GM12878 (cell line): Measurements from ENCODE around the gene DUSP22. TPM values are rescaled to one million over a fixed set of nuclear protein-coding genes. Genes with fewer than 3 reads are reported as not detected.

ENCODE experiments used
- ATAC-seq: fragments of 200-7000 bp; cut with Tn5 transposase; 3 replicates; pipeline ENCODE4 v1.9.1; 2020; ENCODE audit warnings: mild to moderate bottlenecking, moderate library complexity
- BruUV-seq: library from RNA; stranded (reverse); fragments of 400-500 nt; replicated peaks from 2 replicates; lab custom pipeline; 2021; lab: Mats Ljungman, UMichigan
- CTCF ChIA-PET: fragments of 300-600 bp; sonication (Branson Sonifier 250); formaldehyde crosslinking; extraction: SDS; loops from one replicate; lab custom pipeline; 2021; ENCODE audit warnings: inconsistent platforms; lab: Yijun Ruan, JAX
- POLR2A ChIA-PET: fragments of 350-600 bp; formaldehyde crosslinking; extraction: SDS; loops from one replicate; lab custom pipeline; 2021; ENCODE audit warnings: inconsistent platforms; lab: Charles Lee
- RAD21 ChIA-PET: fragments of 300-600 bp; sonication (Branson Sonifier 250); formaldehyde crosslinking; loops from one replicate; lab custom pipeline; 2023; ENCODE audit warnings: antibody characterized with exemption; ENCODE audit not compliant: unreplicated experiment; lab: Charles Lee
- SMC1A ChIA-PET: fragments of 300-600 bp; sonication (Branson Sonifier 250); formaldehyde crosslinking; loops from one replicate; lab custom pipeline; 2023; ENCODE audit not compliant: unreplicated experiment, uncharacterized antibody; lab: Charles Lee
- DNase-seq: peaks from one replicate; pipeline ENCODE4 v3.0.0-alpha.2; 2011; ENCODE audit warnings: low read depth, low spot score
- FAIRE-seq: peaks from 3 replicates; lab custom pipeline; 2011; peaks lifted over from hg19 to GRCh38; lab: Jason Lieb, UNC
- H2AFZ ChIP-seq: 2 replicates; pipeline ENCODE4 v1.6.0; 2011; ENCODE audit warnings: low read depth, low read length, control low read depth; ENCODE audit not compliant: control insufficient read depth
- H3K27ac ChIP-seq: 2 replicates; pipeline ENCODE4 v1.5.1; 2011; ENCODE audit warnings: control low read depth; ENCODE audit not compliant: control insufficient read depth, insufficient read depth
- H3K27me3 ChIP-seq, 2 experiments: replicated peaks in 1 of 2; 2 replicates each; pipeline versions ENCODE4 v1.6.0 to v1.6.1; 2011; ENCODE audit warnings: low read length in 1 of 2; ENCODE audit not compliant: control insufficient read depth in 2 of 2, insufficient read depth in 2 of 2
- H3K36me3 ChIP-seq, 2 experiments: 2 replicates each; pipeline ENCODE4 v1.5.1; 2011; ENCODE audit warnings: low read length in 1 of 2; ENCODE audit not compliant: control insufficient read depth in 2 of 2, insufficient read depth in 2 of 2
- H3K4me1 ChIP-seq: 2 replicates; pipeline ENCODE4 v1.6.1; 2011; ENCODE audit warnings: mild to moderate bottlenecking, low read length, moderate library complexity, mixed read lengths; ENCODE audit not compliant: control insufficient read depth, insufficient read depth
- H3K4me2 ChIP-seq: 2 replicates; pipeline ENCODE4 v1.6.0; 2011; ENCODE audit warnings: control low read depth; ENCODE audit not compliant: control insufficient read depth, insufficient read depth
- H3K4me3 ChIP-seq: fragments of 200-600 bp; sonication (generic); 2 replicates; pipeline ENCODE4 v1.5.1; 2016
- H3K79me2 ChIP-seq: 2 replicates; pipeline ENCODE4 v1.6.0; 2011; ENCODE audit warnings: low read length; ENCODE audit not compliant: control insufficient read depth, insufficient read depth
- H3K9ac ChIP-seq: 2 replicates; pipeline ENCODE4 v1.8.0; 2011; ENCODE audit warnings: low read length, control low read depth, mixed read lengths; ENCODE audit not compliant: control insufficient read depth, insufficient read depth
- H3K9me3 ChIP-seq: replicated peaks from 3 replicates; pipeline ENCODE4 v1.5.1; 2011; ENCODE audit warnings: mild to moderate bottlenecking, low read length; ENCODE audit not compliant: control insufficient read depth, insufficient read depth
- H4K20me1 ChIP-seq: 2 replicates; pipeline ENCODE4 v1.6.0; 2011; ENCODE audit not compliant: control insufficient read depth, insufficient read depth
- ATF3 ChIP-seq: IDR thresholded peaks from 2 replicates; pipeline ENCODE4 v1.6.1; 2011; ENCODE audit warnings: low read depth, mild to moderate bottlenecking, low read length, moderate library complexity, borderline replicate concordance; ENCODE audit errors: extremely low read depth
- ATF7 ChIP-seq: fragments of 450-650 bp; IDR thresholded peaks from 2 replicates; pipeline ENCODE4 v1.6.1; 2016; ENCODE audit warnings: low read depth, mild to moderate bottlenecking
- BCL3 ChIP-seq: IDR thresholded peaks from 2 replicates; pipeline ENCODE4 v1.6.1; 2011; ENCODE audit warnings: borderline replicate concordance, low read depth, mild to moderate bottlenecking, moderate library complexity, low read length; ENCODE audit not compliant: insufficient read depth, poor library complexity, severe bottlenecking
- E2F4 ChIP-seq: IDR thresholded peaks from 2 replicates; pipeline ENCODE4 v1.6.1; 2012; ENCODE audit warnings: low read depth, low read length, improper control_type of control experiment
- MEF2A ChIP-seq: IDR thresholded peaks from 2 replicates; pipeline ENCODE4 v1.6.1; 2011; ENCODE audit warnings: low read depth, mild to moderate bottlenecking, low read length, moderate library complexity; ENCODE audit not compliant: insufficient read depth
- MLLT1 ChIP-seq: fragments of 450-650 bp; IDR thresholded peaks from 2 replicates; pipeline ENCODE4 v1.6.1; 2016; ENCODE audit warnings: mild to moderate bottlenecking
- PKNOX1 ChIP-seq: fragments of 450-650 bp; IDR thresholded peaks from 2 replicates; pipeline ENCODE4 v1.6.1; 2016; ENCODE audit warnings: mild to moderate bottlenecking
- RB1 ChIP-seq: fragments of 450-650 bp; formaldehyde crosslinking; IDR thresholded peaks from 2 replicates; pipeline ENCODE4 v1.6.1; 2017; ENCODE audit warnings: mild to moderate bottlenecking, borderline replicate concordance
- RBBP5 ChIP-seq: fragments of 200-600 bp; sonication (generic); conservative IDR thresholded peaks from 2 replicates; pipeline ENCODE4 v1.6.1; 2016
- SIX5 ChIP-seq: IDR thresholded peaks from 2 replicates; pipeline ENCODE4 v1.6.1; 2011; ENCODE audit warnings: mild to moderate bottlenecking, low read depth, low read length, moderate library complexity; ENCODE audit not compliant: severe bottlenecking
- SMARCA5 ChIP-seq: fragments of 450-650 bp; IDR thresholded peaks from 2 replicates; pipeline ENCODE4 v1.6.1; 2017; ENCODE audit warnings: mild to moderate bottlenecking
- SMC3 ChIP-seq: IDR thresholded peaks from 2 replicates; pipeline ENCODE4 v1.6.1; 2011; ENCODE audit warnings: low read length, improper control_type of control experiment, borderline replicate concordance
- SP1 ChIP-seq: IDR thresholded peaks from one replicate; pipeline ENCODE4 v1.6.1; 2011; ENCODE audit warnings: low read depth, low read length
- ZNF207 ChIP-seq: fragments of 450-650 bp; IDR thresholded peaks from 2 replicates; pipeline ENCODE4 v1.6.1; 2014; ENCODE audit warnings: antibody characterized with exemption, mild to moderate bottlenecking, borderline replicate concordance
- ZNF24 ChIP-seq: fragments of 450-650 bp; IDR thresholded peaks from 2 replicates; pipeline ENCODE4 v1.6.1; 2017; ENCODE audit warnings: antibody characterized with exemption, mild to moderate bottlenecking
- WGBS: methylation state at CpG from one replicate; pipeline ENCODE4 v1.1.6; 2016; ENCODE audit warnings: low lambda C conversion rate; ENCODE audit not compliant: insufficient replicate concordance, insufficient coverage; ENCODE audit errors: missing lambda C conversion rate; 5-methylcytosine and 5-hydroxymethylcytosine counted together
- in situ Hi-C: fragments of 300-500 bp; cut with MboI; formaldehyde crosslinking; loops from 9 replicates; pipeline ENCODE4 v1.14.3; 2018; ENCODE audit warnings: mixed read lengths
- intact Hi-C: fragments of 100-400 bp; cut with micrococcal nuclease; formaldehyde crosslinking; loops from one replicate; pipeline ENCODE4 v1.14.2; 2022; ENCODE audit not compliant: unreplicated experiment
- polyA plus RNA-seq, 11 experiments: library from polyadenylated mRNA; depleted of rRNA in 4 of 11; unstranded in 6 of 11; stranded (reverse) in 5 of 11; fragments of >200 nt; fragmentation: Nextera tagmentation in 4 of 11; fragmentation: Illumina TruSeq in 1 of 11; extraction: Ambion mirVana in 4 of 11; extraction: Trizol in 1 of 11; gene quantifications; 1 replicate in 1 of 11; 2 replicates in 10 of 11; pipeline versions ENCODE4 v1.2.1 to v1.2.3, GENCODE V29; 2011 to 2016; ENCODE audit warnings: inconsistent platforms in 2 of 11, missing spikeins in 2 of 11, low read depth in 1 of 11
- total RNA-seq, 4 experiments: library from RNA; depleted of rRNA in 3 of 4; stranded (reverse); fragments of >200 nt in 3 of 4; fragmentation: Illumina TruSeq in 1 of 4; extraction: Trizol in 1 of 4; gene quantifications; 2 replicates each; pipeline versions ENCODE4 v1.2.1 to v1.2.3, GENCODE V29; 2013 to 2021

The DUSP22 gene
- total and polyA plus RNA-seq, 10 of the 15 experiments (the other 5 are each of a cell fraction or from before 2014, with no cell fraction given): 78.9 to 156 (median 107) TPM

- TF ChIP-seq ATF3 (no peak), SMARCA5 (0 out of 2 replicates have a peak, but pooled peaks have one; percentile 23), ATF7 (peak; percentile 76), SMC3 (no peak), ZNF24 (peak; percentile 67), MEF2A (peak; percentile 70; the same call in 1 of the 2 replicates)
Measured at GRCh38 chr6:259901-260508, 32.3 kb upstream of the DUSP22 start (continued).

- 76% methylated on average over 2 of the region's 2 CpGs for WGBS
- CTCF ChIA-PET: interaction anchor here (1.0 to 1.6 kb wide), 3 partner anchors 20 to 59 kb away, joined by 3 to 5 read pairs (median 4); no protein-coding TSS in a partner anchor
- POLR2A ChIA-PET: interaction anchor here (0.6 to 2.6 kb wide), 8 partner anchors 9 to 146 kb away, joined by 3 to 9 read pairs (median 4); no protein-coding TSS in a partner anchor
- TF ChIP-seq RBBP5 (no peak), MLLT1 (no peak), PKNOX1 (no peak), ZNF207 (no peak), E2F4 (no peak), SIX5 (no peak), RB1 (no peak), SMARCA5 (no peak), SP1 (no peak), BCL3 (no peak)
Measured at GRCh38 chr6:264626-265025, 27.7 kb upstream of the DUSP22 start.

More at GRCh38 chr6:264626-265025, 27.7 kb upstream of the DUSP22 start:
- no peak for ATAC-seq
- no peaks in the 10 kb centered on the region for H4K20me1 ChIP-seq
- H3K4me1 ChIP-seq: peaks cover 7% of the 10 kb centered on the region
- no peak overlapping the region for H3K27ac ChIP-seq
- FAIRE-seq: no peak
- ChIA-PET SMC1A (interaction anchor here (1.0 to 10.9 kb wide), 7 partner anchors 10 to 49 kb away, joined by 3 to 162 read pairs (median 3); no protein-coding TSS in a partner anchor), RAD21 (interaction anchor here (0.9 to 1.1 kb wide), 2 partner anchors 24 to 67 kb away, joined by 3 read pairs; no protein-coding TSS in a partner anchor)
- in situ Hi-C loops: no loop called here
- no peaks in the 10 kb centered on the region for H3K36me3 ChIP-seq
- BruUV-seq: no TSS peak
- H3K27me3 ChIP-seq: no peaks in the 10 kb centered on the region
- H2AFZ ChIP-seq: no peak overlapping the region
- H3K4me3 ChIP-seq: no peak overlapping the region
- intact Hi-C loops: no loop called here
- H3K4me2 ChIP-seq: no peak overlapping the region
- H3K79me2 ChIP-seq: no peaks in the 10 kb centered on the region
- no peak overlapping the region for H3K9ac ChIP-seq
- DNase-seq: no peak
- H3K9me3 ChIP-seq: no peaks in the 10 kb centered on the region
